Liver (tissue), 9 donors: ENCODE data around the gene LGALS7B. TPM values are rescaled to one million over a fixed set of nuclear protein-coding genes. Genes with fewer than 3 reads are reported as not detected.
"Not testable (repeated sequence)": the region's sequence is repeated elsewhere in the genome, so short reads cannot be mapped to it uniquely, and the experiment has no call there.

Experiments used
- DNase-seq: peaks from one replicate; pipeline ENCODE4 v3.0.0-alpha.2; 2017; ENCODE audit warnings: low spot score
- H3K27ac ChIP-seq, 2 donors: one replicate each; pipeline ENCODE4 v1.7.0; 2013; ENCODE audit warnings: inconsistent platforms in 2 of 2, low read length in 2 of 2, control low read depth in 1 of 2, low read depth in 1 of 2, mild to moderate bottlenecking in 1 of 2
- H3K27me3 ChIP-seq, 4 donors: one replicate each; pipeline versions ENCODE4 v1.6.1 to v1.7.0; 2013; ENCODE audit warnings: low read length in 3 of 4, inconsistent platforms in 1 of 4, mild to moderate bottlenecking in 1 of 4, moderate library complexity in 1 of 4; ENCODE audit not compliant: control insufficient read depth in 4 of 4, insufficient read depth in 4 of 4
- H3K36me3 ChIP-seq, 4 donors: one replicate each; pipeline versions ENCODE4 v1.6.1 to v1.7.0; 2013; ENCODE audit warnings: low read length in 3 of 4, mild to moderate bottlenecking in 3 of 4, low read depth in 1 of 4, moderate library complexity in 1 of 4; ENCODE audit not compliant: control insufficient read depth in 4 of 4, insufficient read depth in 3 of 4
- H3K4me1 ChIP-seq, 4 donors: one replicate each; pipeline versions ENCODE4 v1.6.1 to v1.7.0; 2013; ENCODE audit warnings: low read length in 3 of 4, mild to moderate bottlenecking in 3 of 4, moderate library complexity in 1 of 4; ENCODE audit not compliant: control insufficient read depth in 4 of 4, insufficient read depth in 4 of 4
- H3K4me3 ChIP-seq, 3 donors: one replicate each; pipeline versions ENCODE4 v1.6.1 to v1.7.0; 2013; ENCODE audit warnings: low read length in 3 of 3, control low read depth in 1 of 3, low read depth in 1 of 3, mild to moderate bottlenecking in 1 of 3
- H3K9ac ChIP-seq, 2 donors: one replicate each; pipeline ENCODE4 v1.7.0; 2013; ENCODE audit warnings: low read length in 2 of 2, mild to moderate bottlenecking in 2 of 2, moderate library complexity in 2 of 2, control low read depth in 1 of 2, low read depth in 1 of 2
- H3K9me3 ChIP-seq, 4 donors: one replicate each; pipeline versions ENCODE4 v1.6.1 to v1.7.0; 2013; ENCODE audit warnings: low read length in 3 of 4; ENCODE audit not compliant: control insufficient read depth in 4 of 4
- CTCF ChIP-seq: fragments of 150-350 bp; IDR thresholded peaks from 2 replicates; pipeline ENCODE4 v1.5.1; 2017; ENCODE audit warnings: improper control_type of control experiment, low read depth, low read length; ENCODE audit not compliant: missing input control
- EGR1 ChIP-seq, 2 donors: IDR thresholded peaks; 2 replicates each; pipeline ENCODE4 v1.6.1; 2016 to 2018; ENCODE audit warnings: antibody characterized with exemption in 2 of 2, low read depth in 2 of 2
- FOXA1 ChIP-seq: IDR thresholded peaks from 2 replicates; pipeline ENCODE4 v1.6.1; 2016; ENCODE audit warnings: antibody characterized with exemption
- FOXA2 ChIP-seq: IDR thresholded peaks from 2 replicates; pipeline ENCODE4 v1.6.1; 2016; ENCODE audit warnings: antibody characterized with exemption
- GABPA ChIP-seq, 2 donors: IDR thresholded peaks in 1 of 2; conservative IDR thresholded peaks in 1 of 2; 2 replicates each; pipeline ENCODE4 v1.6.1; 2016; ENCODE audit warnings: antibody characterized with exemption in 2 of 2, mild to moderate bottlenecking in 1 of 2, moderate library complexity in 1 of 2
- HNF4A ChIP-seq, 2 donors: conservative IDR thresholded peaks; 2 replicates each; pipeline ENCODE4 v1.6.1; 2016; ENCODE audit warnings: antibody characterized with exemption in 2 of 2, mild to moderate bottlenecking in 2 of 2
- HNF4G ChIP-seq: IDR thresholded peaks from 2 replicates; pipeline ENCODE4 v1.6.1; 2016; ENCODE audit warnings: antibody characterized with exemption
- JUND ChIP-seq, 2 donors: IDR thresholded peaks; 2 replicates each; pipeline ENCODE4 v1.6.1; 2016; ENCODE audit warnings: antibody characterized with exemption in 2 of 2
- NR2F2 ChIP-seq: IDR thresholded peaks from 2 replicates; pipeline ENCODE4 v1.6.1; 2016; ENCODE audit warnings: antibody characterized with exemption
- RAD21 ChIP-seq, 2 donors: IDR thresholded peaks; 2 replicates each; pipeline ENCODE4 v1.6.1; 2016; ENCODE audit warnings: antibody characterized with exemption in 2 of 2, mild to moderate bottlenecking in 2 of 2
- RXRA ChIP-seq, 2 donors: IDR thresholded peaks; 2 replicates each; pipeline ENCODE4 v1.6.1; 2017 to 2018; ENCODE audit warnings: antibody characterized with exemption in 2 of 2, mild to moderate bottlenecking in 1 of 2
- SP1 ChIP-seq: IDR thresholded peaks from 2 replicates; pipeline ENCODE4 v1.6.1; 2018; ENCODE audit warnings: antibody characterized with exemption, mild to moderate bottlenecking
- TAF1 ChIP-seq: conservative IDR thresholded peaks from 2 replicates; pipeline ENCODE4 v1.6.1; 2016; ENCODE audit warnings: antibody characterized with exemption, mild to moderate bottlenecking
- YY1 ChIP-seq: IDR thresholded peaks from 2 replicates; pipeline ENCODE4 v1.6.1; 2016; ENCODE audit warnings: antibody characterized with exemption, mild to moderate bottlenecking
- WGBS: extraction: QIAGEN DNeasy Blood & Tissue Kit; methylation state at CpG from one replicate; pipeline ENCODE4 v1.1.7; 2013; 5-methylcytosine and 5-hydroxymethylcytosine counted together
- polyA plus RNA-seq, 2 donors: library from polyadenylated mRNA; stranded (reverse) in 1 of 2; unstranded in 1 of 2; fragments of 200-250 nt in 1 of 2; fragments of >200 nt in 1 of 2; fragmentation: Nextera tagmentation in 1 of 2; extraction: Ambion mirVana in 1 of 2; gene quantifications; one replicate each; pipeline versions ENCODE4 v1.2.1 to v1.2.3, GENCODE V29; 2013 to 2015
- total RNA-seq, 2 donors: library from RNA; depleted of rRNA; stranded (reverse); fragments of >200 nt; gene quantifications; one replicate each; pipeline ENCODE4 v1.2.3, GENCODE V29; 2014
- TF ChIP-seq, protein P1 (sequence below): IDR thresholded peaks from 2 replicates; pipeline ENCODE4 v1.6.1; 2016; ENCODE audit warnings: antibody characterized with exemption
- donor health status: healthy.
- donor health status: healthy.
- donor health status: healthy.
- donor health status: healthy.
- donor health status: healthy.

LGALS7B gene
- total and polyA plus RNA-seq, 4 donors = 0.36 TPM; not detected in 3

DNA sequence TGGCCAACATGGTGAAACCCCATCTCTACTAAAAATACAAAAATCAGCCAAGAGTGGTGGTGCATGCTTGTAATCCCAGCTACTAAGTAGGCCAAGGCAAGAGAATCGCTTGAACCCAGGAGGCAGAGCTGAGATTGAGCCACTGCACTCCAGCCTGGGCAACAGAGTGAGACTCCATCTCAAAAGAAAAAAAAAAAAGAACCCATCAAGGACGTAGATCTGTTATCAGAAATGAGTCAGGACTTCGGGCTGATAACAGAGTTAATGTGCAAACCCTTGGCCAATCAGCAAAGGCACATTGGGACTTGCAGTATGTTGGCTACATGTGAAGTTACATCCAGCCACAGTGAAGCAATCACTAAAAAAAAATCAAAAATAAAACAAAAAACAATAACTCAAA lies 4.8 kb upstream of the LGALS7B start:
- H3K4me1 ChIP-seq = no peaks in the 10 kb centered on the region
- no peaks in the 10 kb centered on the region for H3K36me3 ChIP-seq
- H3K4me3 ChIP-seq = no peak overlapping the region
- no peaks in the 10 kb centered on the region for H3K9me3 ChIP-seq
- no peak overlapping the region for H3K27ac ChIP-seq
- H3K9ac ChIP-seq = no peak overlapping the region
- DNase-seq = no peak
- no peaks in the 10 kb centered on the region for H3K27me3 ChIP-seq
- 51% methylated on average over 3 of the region's 3 CpGs for WGBS
- TF ChIP-seq RXRA (IDR thresholded peaks at IDR 0.05) (no peak), HNF4G (no peak), RAD21 (IDR thresholded peaks at IDR 0.05) (no peak), HNF4A (conservative IDR thresholded peaks at IDR 0.05) (no peak), CTCF (no peak), TAF1 (no peak), JUND (IDR thresholded peaks at IDR 0.05) (peak in 1 of 2 donors; percentile 65)

- no peaks in the 10 kb centered on the region for H3K36me3 ChIP-seq
- no peaks in the 10 kb centered on the region for H3K9me3 ChIP-seq
- TF ChIP-seq, protein P1, sequence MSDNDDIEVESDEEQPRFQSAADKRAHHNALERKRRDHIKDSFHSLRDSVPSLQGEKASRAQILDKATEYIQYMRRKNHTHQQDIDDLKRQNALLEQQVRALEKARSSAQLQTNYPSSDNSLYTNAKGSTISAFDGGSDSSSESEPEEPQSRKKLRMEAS = no peak
- TF ChIP-seq GABPA (IDR thresholded peaks at IDR 0.05 in 1 of 2, conservative IDR thresholded peaks at IDR 0.05 in 1 of 2) (no peak), JUND (IDR thresholded peaks at IDR 0.05) (no peak), TAF1 (no peak), EGR1 (IDR thresholded peaks at IDR 0.05; ENCODE audit: low read depth in 2 of 2) (no peak), HNF4A (conservative IDR thresholded peaks at IDR 0.05) (no peak), FOXA1 (no peak), SP1 (no peak), HNF4G (no peak), NR2F2 (no peak), YY1 (no peak), FOXA2 (no peak)
- H3K27ac ChIP-seq = no peak overlapping the region
- no peak for DNase-seq
- no peaks in the 10 kb centered on the region for H3K27me3 ChIP-seq
- no peak overlapping the region for H3K9ac ChIP-seq
- WGBS = 98% methylated on average over 7 of the region's 7 CpGs
- H3K4me1 ChIP-seq = no peaks in the 10 kb centered on the region
- no peak overlapping the region for H3K4me3 ChIP-seq
Observed at GRCh38 chr19:38785187-38785699, 3.8 kb upstream of the LGALS7B start.

DNA sequence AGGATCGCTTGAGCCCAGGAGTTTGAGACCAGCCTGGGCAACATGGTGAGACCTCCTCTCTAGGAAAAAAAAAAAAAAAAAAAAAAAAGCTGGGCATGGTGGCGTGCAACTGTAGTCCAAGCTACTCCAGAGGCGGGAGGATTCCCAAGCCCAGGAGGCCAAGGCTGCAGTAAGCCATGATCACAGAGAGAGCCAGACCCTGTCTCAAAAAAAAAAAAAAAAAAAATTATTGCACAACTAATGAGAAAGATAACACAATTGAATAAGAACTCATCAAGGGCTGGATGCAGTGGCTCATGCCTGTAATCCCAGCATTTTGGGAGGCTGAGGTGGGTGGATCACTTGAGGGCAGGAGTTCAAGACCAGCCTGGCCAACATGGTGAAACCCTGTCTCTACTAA lies 2.9 kb upstream of the LGALS7B start:
- DNase-seq, H3K36me3 ChIP-seq, H3K4me3 ChIP-seq, H3K27ac ChIP-seq, H3K4me1 ChIP-seq, H3K27me3 ChIP-seq, H3K9ac ChIP-seq, H3K9me3 ChIP-seq: not testable (repeated sequence)
- 94% methylated on average over 3 of the region's 3 CpGs for WGBS
